DMS53 treated with DMSO at 0.1 percent for 48 hours (cell line): ENCODE results near the gene SPATA31A3.
"Not testable (repeated sequence)": the region's sequence is repeated elsewhere in the genome, so short reads cannot be mapped to it uniquely, and the experiment has no call there.

Experiments used
- DNase-seq: peaks from one replicate; lab custom pipeline; 2025; ENCODE audit not compliant: unreplicated experiment; lab: John Stamatoyannopoulos, UW

The SPATA31A3 gene

GRCh38 chr9:66992450-66992849 is at the start of gene SPATA31A3:
Gene SPATA31A3, minus strand, starts transcription at chr9:66992550. Its CDS starts 29 bp downstream, at chr9:66992521.
- DNase-seq, result not testable (repeated sequence)

DNA sequence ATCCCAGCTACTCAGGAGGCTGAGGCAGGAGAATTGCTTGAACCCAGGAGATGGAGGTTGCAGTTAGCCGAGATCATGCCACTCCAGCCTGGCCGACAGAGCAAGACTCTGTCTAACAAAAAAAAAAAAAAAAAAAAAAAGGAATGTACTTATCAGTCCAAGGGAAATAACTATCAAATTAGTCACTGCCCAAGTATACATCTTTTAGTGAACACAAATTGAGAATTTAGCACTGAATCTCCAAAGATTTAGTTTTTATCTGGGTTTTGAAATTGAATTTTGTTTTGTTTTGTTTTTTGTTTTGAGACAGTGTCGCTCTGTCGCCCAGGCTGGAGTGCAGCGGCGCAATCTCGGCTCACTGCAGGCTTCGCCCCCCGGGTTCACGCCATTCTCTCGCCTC is 39.8 kb downstream of the SPATA31A3 start:
- DNase-seq, result not testable (repeated sequence)

DNA sequence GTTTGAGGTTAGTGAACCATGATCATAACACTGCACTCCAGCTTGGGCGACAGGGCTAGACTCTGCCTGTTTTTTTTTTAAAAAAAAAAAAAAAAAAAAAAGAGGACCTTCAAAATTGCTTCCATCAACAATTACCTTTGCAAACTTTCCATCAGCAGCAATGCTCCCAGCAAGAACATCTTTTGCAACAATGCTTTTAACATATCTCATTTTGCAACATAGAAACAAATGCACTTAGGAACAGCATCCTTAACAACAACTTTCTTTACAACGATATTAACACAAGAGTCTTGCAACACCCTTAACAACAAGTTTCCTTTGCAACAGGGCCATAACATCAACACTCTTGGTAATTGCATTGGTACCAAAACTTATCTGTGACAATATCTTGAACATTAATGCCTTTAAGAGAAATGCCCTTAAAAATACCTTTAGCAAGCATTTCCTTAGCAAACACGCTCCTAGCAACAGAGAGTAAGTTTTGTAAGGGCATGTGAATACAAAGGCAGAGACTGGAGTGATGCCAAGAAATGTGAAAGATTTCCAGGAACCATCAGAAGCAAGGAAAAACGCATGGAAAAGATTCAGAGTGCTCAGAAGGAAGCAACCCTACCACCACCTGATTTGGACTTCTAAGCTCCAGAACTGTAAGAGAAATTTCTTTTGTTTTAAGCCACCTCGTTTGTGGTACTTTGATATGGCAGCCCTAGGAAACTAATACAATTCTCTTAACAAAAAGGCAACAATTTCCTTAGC is 49.8 kb downstream of the SPATA31A3 start:
- DNase-seq, result not testable (repeated sequence)

DNA sequence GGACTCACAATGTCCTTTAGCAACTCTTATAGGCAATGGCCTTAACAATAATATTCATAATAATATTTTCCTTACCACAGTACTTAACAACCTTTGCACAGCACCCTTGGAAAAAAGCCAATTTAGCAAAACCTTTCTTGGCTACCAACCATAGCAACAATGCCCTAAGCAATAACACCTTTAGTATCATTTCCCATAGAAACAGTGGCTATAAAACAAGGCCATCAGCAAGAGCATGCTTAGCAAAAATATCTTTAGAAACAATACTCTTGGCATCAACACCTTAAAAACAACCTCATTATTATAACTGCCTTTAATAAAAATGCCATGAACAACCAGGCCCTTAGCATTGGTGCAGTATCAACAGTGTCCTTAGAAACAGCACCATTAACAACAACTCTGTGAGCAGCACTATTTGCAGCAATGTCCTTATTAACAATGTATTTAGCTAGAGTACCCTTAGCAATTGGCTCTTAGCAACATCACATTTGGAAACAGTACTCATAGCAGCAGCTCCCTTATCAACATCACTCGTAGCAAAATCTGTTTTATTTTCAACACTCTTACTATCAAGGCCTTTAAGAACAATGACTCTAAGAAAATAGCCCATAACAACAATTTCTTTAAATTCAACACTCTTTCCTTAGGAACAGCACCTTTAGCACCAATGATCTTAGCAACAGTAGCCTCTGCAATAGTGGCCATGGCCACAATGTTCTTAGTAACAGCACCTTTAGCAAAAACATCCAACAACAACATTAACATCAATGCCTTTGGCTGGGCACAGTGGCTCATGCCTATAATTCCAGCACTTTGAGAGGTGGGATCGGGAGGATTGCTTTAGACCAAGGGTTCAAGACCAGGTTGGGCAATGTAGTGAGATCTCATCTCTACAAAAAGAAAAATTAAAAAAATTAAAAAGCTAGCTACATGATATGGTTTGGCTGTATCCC is 52.2 kb downstream of the SPATA31A3 start:
- DNase-seq, result not testable (repeated sequence)

DNA sequence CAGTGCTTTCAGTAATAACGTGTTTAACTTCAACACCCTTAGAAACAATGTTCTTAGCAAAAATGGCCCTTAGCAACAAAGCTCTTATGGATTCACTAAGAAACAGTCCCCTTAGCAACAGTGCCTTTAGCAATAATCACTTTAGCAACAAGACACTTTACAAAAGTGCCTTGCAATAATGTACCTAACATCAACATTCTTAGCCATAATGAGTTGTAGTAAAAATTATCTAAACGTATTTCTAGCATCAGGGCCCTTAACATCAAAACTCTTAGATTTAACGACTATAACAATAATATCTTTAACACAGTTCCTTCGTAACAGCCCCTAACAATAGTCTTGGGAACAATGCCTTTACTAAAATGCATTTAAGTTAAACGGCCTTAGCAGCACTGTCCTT is 54.0 kb downstream of the SPATA31A3 start:
- DNase-seq, result not testable (repeated sequence)

DNA sequence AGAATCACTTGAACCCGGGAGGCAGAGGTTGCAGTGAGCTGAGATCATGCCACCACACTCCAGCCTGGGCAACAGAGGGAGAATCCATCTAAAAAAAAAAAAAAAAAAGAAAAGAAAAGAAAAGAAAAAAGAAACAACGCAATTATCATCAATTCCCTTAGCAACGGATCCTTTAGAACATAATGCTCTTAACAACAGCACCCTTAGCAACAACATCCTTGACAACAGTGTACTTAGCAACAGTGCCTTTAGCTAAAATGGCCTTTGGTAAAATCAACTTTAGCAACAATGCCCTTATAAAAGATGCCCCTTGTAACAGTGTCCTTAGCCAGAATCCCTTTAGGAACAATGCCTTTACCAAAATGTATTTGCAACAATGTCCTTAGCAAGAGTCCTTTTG is 54.7 kb downstream of the SPATA31A3 start:
- DNase-seq, result not testable (repeated sequence)
